Jurkat, Clone E6-1 (cell line): ENCODE data around the gene SKI.
A peak's percentile ranks its signal among the peaks of the same experiment; 100 is the strongest.

Source experiments
- DNase-seq: peaks from one replicate; pipeline ENCODE4 v3.0.0-alpha.2; 2011; ENCODE audit warnings: low read depth, low spot score
- H3K4me3 ChIP-seq: 2 replicates; pipeline ENCODE4 v1.5.1; 2011; ENCODE audit warnings: mild to moderate bottlenecking, low read length, control low read depth, moderate library complexity

The SKI gene

GRCh38 chr1:2270260-2271100, 42.4 kb downstream of the SKI start:
- no peak for DNase-seq
- H3K4me3 ChIP-seq: no peak overlapping the region

- H3K4me3 ChIP-seq: no peak overlapping the region
- DNase-seq: no peak
Measured at GRCh38 chr1:2271211-2271721, 43.1 kb downstream of the SKI start.

DNA sequence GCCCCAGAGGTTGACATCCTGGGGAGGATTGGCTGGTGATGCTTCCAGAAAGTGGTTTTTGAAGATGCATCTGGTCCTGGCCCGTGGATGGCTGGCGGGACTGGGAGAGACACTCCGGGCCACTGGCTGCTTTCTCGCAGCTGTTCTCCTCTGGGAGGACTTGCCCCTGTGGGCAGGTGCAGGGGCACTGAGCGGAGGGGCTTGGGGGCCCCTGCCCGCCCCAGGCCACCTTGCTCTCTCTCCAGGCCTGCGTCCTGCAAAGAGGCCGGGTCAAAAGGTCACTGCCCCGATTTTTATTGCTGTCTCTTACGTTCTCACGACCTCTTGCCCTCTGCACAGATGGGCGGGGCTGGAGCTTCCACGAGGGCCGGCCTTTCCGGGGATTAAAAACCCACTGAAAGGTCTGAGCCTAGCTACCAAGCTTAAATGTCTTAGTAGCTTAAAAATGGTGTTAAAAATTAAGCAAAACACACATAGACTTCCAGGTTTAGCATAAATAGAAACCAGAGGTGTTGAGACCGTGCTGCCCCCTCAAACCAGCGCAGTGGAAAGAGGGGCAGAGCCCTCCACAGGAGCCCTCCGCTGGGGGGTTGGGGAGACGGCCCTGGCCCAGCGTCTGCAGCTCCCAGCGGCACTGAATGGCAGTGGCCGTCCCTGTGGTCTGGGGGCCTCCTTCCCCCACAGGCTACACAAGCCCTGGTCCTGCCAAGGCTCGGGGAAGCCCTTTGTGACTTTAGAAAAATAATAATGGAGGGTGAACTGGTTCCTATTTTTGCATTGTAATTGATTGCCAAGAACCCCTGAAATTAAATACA, 43.9 kb downstream of the SKI start:
- DNase-seq: no peak
- no peak overlapping the region for H3K4me3 ChIP-seq

- H3K4me3 ChIP-seq: no peak overlapping the region
- no peak for DNase-seq
Measured at GRCh38 chr1:2272686-2273400, 44.7 kb downstream of the SKI start.

DNA sequence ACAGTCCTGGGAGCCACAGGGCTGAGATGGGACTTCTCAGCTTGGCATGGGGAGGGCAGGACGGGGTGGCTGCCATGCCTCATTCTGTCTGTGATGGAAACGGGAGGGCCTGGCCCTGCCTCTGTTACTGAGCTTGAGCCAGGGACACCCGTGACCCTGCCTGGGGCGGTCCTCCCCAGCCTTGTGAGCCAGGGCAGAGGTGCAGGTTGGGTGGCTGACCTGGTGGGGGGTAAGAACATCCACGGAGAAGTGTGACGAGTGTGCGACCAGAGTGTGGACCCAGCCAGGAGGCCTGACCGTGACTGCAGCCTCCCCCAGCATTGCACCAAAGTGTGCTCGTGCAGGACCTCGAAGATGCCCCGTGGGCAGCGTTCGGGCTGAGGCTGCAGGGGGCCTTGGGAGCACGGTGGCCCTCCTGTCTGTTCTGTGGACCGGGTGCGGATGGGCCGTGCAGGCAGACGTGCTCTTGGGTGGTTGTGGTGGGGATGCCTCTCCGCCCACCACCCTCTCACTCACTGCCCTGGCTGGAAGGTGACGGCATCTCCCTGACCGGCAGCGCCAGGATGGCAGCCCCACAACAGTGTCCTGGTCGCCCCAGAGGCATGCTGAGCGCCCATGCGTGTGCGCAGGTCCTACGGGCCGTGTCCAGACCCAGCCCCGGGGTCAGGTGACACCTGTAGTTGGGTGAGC, 45.4 kb downstream of the SKI start:
- no peak overlapping the region for H3K4me3 ChIP-seq
- DNase-seq: no peak

GRCh38 chr1:2274231-2274928, 46.3 kb downstream of the SKI start:
- no peak overlapping the region for H3K4me3 ChIP-seq
- no peak for DNase-seq

GRCh38 chr1:2274929-2275475, 46.9 kb downstream of the SKI start:
- H3K4me3 ChIP-seq: no peak overlapping the region
- no peak for DNase-seq

- peak; percentile 54 for DNase-seq
- no peak overlapping the region for H3K4me3 ChIP-seq
Measured at GRCh38 chr1:2275796-2276536, 47.8 kb downstream of the SKI start.

- H3K4me3 ChIP-seq: no peak overlapping the region
- DNase-seq: no peak
Measured at GRCh38 chr1:2276803-2277580, 48.9 kb downstream of the SKI start.

- no peak overlapping the region for H3K4me3 ChIP-seq
- DNase-seq: no peak
Measured at GRCh38 chr1:2277741-2278488, 49.8 kb downstream of the SKI start.

- DNase-seq: no peak
- H3K4me3 ChIP-seq: no peak overlapping the region
Measured at GRCh38 chr1:2278591-2279209, 50.6 kb downstream of the SKI start.

- DNase-seq: no peak
- no peak overlapping the region for H3K4me3 ChIP-seq
Measured at GRCh38 chr1:2279210-2279639, 51.1 kb downstream of the SKI start.

- no peak for DNase-seq
- no peak overlapping the region for H3K4me3 ChIP-seq
Measured at GRCh38 chr1:2279817-2280216, 51.7 kb downstream of the SKI start.

- no peak for DNase-seq
Measured at GRCh38 chr1:2282556-2283270, 54.6 kb downstream of the SKI start.

GRCh38 chr1:2283371-2283990, 55.4 kb downstream of the SKI start:
- no peak for DNase-seq
- no peak overlapping the region for H3K4me3 ChIP-seq

More at GRCh38 chr1:2282556-2283270, 54.6 kb downstream of the SKI start:
- no peak overlapping the region for H3K4me3 ChIP-seq
